Activated gamma-delta T cell (primary cell): ENCODE results near the gene OGDH.
"Not testable (repeated sequence)": the region's sequence is repeated elsewhere in the genome, so short reads cannot be mapped to it uniquely, and the experiment has no call there.

ENCODE experiments used
- DNase-seq: peaks from one replicate; lab custom pipeline; 2025; lab: John Stamatoyannopoulos, UW

The OGDH gene

DNA sequence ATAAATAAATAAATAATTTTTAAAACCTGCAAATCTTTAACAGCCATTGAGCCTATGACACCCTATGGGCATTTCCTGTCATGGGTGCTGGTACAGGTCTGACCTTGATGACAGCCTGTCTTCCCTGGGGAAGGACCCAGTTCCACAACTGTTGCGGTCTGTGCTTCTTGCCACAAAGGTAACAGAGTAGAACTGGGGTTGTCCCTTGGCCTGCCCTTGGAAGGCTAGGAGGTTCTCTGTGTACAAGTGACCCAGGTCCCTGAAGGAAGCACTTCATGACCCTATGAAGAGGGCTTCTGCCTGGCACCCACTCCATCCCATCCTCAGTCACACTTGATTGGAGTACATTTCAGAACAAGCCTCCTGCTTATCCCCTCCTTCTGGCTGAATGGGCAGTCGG lies 66.9 kb downstream of the OGDH start:
- no peak for DNase-seq

GRCh38 chr7:44673771-44674170 lies 67.3 kb downstream of the OGDH start:
- no peak for DNase-seq

- DNase-seq, result no peak
These were observed 68.0 kb downstream of the OGDH start for GRCh38 chr7:44674381-44674780.

DNA sequence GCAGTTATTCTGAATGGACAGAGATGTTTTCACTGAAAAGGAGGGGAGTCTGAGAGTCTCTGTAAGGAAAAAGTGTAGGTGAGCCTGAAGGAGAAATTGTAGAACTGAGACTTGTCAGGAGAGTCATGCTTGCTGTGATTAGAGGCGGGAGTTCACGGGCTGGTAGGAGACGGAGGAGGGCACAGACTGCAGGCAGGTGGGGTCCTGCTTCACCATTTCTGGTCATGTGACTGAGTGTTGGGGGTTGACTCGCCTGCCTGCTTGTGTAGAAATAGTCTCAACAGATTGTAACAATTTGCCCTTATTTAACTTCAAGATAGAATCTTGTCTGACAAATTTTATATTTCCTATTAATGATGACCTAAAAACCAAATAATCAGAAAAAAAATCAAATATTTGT lies 70.3 kb downstream of the OGDH start:
- DNase-seq, result no peak

- no peak for DNase-seq
These were observed 71.7 kb downstream of the OGDH start for GRCh38 chr7:44678101-44678470.

DNA sequence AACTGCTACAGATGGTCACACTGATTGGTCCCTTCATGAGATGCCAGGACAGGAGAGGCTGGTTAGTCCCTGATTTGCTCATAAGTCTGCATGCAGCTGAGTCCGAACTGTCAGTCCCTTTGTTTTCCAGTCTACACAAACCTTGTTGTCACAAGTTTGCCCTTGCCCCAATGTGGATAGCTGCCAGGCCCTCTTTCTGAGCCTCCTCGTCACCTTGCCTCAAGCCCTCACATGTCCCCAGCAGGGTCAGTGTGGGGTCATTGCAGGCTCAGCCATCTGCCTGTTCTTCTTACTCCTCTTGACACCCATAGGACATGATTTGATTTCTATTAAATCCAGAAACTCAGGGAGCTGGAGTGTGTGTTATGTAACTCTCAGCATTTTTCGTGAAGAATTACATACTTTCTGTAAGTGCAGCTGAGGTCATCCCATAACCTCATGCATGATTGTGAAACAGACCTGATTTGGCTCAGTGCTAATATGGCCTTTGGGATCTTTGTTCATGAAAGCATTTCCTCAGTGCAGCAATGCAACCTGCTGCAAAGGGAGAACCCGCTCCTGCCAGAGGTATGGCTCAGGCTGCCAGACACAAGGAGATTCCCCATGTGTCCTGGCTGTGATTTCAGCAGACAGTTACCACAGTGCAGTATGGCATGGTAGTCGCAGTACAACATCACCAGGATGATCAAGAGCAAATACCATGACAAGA lies 72.2 kb downstream of the OGDH start:
- DNase-seq, result no peak

DNA sequence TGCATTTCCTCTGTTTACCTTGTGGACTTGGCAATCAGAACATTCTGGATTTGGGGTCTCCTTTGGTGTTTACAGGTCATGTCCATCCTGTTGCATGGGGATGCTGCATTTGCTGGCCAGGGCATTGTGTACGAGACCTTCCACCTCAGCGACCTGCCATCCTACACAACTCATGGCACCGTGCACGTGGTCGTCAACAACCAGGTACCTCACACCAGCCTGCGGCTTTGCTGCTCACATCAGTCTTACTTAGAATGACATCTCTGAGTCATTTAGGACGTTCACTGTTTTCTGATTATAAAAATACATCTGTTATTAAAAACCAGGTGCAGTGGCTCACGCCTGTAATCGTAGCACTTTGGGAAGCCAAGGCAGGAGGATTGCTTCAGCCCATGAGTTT lies 75.2 kb downstream of the OGDH start:
- DNase-seq, result no peak

DNA sequence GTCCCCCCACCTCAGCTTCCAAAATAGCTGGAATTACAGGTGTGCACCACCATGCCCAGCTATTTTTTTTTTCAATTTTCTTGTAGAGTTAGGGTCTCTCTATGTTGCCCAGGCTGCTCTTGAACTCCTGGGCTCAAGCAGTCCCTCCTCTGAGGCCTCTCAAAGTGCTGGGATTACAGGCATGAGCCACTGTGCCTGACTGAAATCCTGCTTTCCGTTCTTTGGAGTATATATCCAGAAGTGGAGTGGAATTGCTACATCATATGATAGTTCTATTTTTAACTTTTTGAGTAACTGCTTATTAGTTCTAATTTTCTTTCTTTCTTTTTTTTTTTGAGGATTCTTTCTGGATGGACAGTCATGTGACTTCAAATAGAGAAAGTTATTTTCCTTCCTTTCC lies 79.3 kb downstream of the OGDH start:
- DNase-seq, result no peak

DNA sequence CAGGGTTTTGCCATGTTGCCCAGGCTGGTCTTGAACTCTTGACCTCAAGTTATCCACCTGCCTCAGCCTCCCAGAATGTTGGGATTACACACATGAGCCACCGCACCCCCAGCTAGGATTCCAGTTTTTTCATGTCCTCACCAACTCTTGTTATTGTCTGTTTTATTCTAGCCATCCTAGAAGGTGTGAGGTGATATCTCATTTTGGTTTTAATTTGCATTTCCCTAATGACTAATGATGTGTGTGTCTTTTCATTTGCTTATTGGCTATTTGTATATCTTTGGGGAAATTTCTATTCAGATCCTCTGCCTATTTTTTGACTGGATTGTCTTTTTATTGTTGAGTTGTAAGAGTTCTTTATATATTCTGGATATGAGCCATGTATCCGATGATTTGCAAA lies 83.0 kb downstream of the OGDH start:
- no peak for DNase-seq

DNA sequence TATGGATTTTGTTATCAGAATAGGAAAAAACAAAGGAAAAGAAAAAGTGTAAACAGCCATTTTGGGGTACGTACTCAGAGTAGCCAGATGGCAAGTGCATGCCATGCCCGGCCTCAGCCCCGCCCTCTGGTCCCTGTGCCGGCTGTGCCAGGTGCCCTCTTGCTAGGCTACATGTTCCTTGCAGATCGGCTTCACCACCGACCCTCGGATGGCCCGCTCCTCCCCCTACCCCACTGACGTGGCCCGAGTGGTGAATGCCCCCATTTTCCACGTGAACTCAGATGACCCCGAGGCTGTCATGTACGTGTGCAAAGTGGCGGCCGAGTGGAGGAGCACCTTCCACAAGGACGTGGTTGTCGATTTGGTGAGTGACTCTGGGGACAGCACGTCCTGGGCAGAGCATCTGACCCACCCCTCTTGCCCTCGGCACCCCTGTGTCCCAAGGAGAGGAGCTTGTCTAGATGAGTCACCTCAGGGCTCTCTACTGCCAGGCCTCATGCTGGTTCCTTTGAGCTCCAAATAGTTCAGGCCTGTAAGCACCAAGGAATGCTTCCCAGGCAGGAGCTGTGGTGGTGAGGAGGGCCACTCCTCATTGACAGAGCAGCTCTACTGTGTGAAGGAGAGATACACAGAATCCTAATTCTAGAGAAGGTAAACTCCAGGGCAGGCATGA lies 87.3 kb downstream of the OGDH start:
- DNase-seq, result no peak

DNA sequence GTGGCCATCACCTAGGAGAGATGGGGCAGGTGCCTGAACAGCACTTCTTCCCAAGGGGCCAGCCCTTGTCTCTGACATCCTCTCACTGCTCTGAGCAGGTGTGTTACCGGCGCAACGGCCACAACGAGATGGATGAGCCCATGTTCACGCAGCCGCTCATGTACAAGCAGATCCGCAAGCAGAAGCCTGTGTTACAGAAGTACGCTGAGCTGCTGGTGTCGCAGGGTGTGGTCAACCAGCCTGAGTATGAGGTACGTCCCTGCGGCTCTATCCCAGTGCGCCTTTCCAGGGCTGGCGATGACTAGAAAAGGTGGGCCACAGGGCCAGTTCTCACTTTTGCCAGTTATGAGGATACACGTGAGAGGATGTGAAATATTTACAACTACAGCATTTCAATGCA lies 87.9 kb downstream of the OGDH start:
- DNase-seq, result no peak

DNA sequence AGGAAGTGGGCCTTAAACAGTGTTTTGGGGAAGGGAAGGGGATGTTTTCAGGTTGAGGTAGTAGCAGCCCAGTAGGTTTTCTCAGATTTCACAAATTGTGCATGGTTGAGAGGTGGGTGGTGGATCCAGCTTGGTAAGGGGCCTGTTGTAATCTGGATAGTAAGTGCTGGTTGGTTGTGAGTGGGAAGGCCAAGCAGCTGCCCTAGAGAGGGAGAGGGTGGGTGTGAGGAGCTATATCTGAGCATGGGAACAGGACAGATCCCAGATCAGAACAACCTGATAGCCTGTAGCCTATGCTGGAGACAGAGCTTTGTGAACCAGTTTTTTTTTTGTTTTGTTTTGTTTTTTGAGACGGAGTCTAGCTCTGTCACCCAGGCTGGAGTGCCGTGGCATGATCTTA lies 88.3 kb downstream of the OGDH start:
- no peak for DNase-seq

DNA sequence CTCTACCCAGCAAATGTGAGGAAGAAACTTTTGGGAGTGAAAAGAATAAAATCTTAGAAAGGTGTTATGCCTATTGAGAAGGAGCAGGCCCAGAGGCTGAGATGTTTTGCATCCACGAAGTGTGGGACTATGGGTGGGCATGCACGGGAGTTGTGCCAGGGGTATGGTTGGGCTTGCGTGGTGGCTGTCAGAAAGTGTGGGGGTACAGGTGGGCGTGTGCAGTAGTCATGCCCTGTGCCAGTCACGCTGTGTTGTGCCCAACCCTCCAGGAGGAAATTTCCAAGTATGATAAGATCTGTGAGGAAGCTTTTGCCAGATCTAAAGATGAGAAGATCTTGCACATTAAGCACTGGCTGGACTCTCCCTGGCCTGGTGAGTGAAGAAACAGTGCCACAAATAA lies 89.3 kb downstream of the OGDH start:
- no peak for DNase-seq

GRCh38 chr7:44696728-44697127 lies 90.3 kb downstream of the OGDH start:
- DNase-seq, result no peak

DNA sequence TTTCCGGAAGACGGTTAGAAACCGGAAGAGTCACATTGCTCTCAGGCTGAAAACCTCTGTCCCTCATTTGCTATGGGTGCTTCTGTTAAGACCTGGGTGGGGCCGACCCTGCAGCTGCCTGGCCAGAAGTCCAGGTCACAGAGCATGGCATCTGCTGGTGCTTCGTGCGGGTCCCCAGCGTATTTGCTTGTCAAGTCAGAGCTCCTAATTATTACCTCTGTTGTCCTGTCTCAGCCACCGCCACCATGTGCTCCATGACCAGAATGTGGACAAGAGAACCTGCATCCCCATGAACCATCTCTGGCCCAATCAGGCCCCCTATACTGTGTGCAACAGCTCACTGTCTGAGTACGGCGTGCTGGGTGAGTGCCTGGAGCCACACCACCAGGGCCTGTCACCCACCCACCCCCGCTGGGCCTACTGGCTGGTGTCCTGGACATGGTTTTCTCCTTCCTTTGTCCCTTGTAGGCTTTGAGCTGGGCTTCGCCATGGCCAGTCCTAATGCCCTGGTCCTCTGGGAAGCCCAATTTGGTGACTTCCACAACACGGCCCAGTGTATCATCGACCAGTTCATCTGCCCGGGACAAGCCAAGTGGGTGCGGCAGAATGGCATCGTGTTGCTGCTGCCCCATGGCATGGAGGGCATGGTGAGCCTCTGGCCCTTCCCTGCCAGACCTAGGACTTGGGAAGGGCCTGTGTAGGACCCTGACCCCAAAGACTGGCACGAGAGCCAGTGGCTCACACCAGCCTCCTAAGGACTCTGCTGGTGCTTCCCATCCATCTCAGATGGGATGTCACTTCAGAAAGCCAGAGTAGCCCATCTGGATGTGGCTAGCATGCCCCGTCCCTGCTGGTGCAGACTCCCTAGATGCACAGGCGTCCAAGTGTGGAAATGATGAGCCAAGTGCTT lies 91.0 kb downstream of the OGDH start:
- DNase-seq, result no peak

DNA sequence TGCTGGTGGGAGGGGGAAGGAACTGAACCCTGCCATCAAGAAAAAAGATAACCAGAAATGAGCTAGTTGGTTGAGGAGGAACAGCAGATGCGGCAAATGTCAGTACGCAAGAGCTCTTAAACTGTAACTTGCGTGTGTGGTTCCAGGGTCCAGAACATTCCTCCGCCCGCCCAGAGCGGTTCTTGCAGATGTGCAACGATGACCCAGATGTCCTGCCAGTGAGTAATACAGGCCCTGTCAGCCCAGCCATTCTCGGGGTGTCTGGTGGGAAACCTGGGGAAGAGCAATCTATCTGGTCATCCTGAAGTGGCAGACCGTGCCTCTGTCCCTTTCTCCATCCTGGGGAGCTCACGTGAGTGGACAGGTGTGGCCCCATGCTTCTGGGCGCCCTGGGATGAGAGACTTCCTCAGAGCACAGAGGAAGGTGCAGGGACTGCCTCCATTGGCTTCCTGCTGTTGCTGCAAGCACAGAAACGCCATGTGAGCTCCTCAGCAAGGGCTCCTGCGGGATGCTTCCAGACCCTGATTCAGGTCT lies 91.7 kb downstream of the OGDH start:
- no peak for DNase-seq

DNA sequence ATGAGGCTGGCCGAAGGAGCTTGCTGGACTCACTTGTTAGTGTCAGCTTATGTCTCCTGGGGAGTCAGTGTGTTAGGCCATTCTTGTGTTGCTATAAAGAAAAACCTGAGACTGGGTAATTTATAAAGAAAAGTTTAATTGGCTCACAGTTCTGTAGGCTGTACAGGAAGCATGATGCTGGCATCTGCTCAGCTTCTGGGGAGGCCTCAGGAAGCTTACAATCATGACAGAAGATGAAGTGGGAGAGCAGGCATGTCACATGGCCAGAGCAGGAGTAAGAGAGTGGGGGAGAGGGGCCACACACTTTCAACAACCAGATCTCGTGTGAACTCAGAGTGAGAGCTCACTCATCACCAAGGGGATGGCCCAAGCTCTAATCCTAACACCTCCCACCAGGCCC lies 93.2 kb downstream of the OGDH start:
- not testable (repeated sequence) for DNase-seq

DNA sequence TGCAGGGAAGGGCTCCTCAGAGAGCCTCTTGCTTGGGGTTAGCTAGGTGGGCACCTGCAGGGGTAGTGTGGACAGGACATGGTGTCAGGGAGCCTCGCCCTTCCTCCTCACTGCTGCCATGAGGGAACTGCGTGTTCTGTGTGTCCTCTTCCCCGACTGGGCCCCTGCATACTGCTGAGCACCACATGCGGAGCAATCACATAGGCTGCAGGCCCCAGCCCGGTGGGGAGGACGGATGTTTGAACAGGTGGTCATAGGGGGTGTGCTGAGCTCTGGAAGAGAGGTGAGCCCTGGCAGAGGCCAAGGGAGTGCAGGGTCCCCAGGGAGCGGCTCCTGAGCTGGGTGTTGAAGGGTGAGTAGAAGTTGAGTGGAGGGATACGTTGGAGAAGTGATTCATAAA lies 93.9 kb downstream of the OGDH start:
- DNase-seq, result no peak

DNA sequence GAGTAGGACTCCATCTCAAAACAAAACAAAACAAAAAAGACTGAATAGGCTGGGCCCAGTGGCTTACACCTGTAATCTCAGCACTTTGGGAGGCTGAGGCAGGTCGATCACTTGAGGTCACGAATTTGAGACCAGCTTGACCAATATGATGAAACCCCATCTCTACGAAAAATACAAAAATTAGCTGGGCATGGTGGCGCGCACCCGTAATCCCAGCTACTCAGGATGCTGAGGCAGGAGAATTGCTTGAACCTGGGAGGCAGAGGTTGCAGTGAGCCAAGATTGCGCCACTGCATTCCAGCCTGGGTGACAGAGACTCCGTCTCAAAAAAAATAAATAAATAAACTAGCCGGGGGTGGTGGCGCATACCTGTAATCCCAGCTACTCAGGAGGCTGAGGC lies 97.0 kb downstream of the OGDH start:
- not testable (repeated sequence) for DNase-seq

DNA sequence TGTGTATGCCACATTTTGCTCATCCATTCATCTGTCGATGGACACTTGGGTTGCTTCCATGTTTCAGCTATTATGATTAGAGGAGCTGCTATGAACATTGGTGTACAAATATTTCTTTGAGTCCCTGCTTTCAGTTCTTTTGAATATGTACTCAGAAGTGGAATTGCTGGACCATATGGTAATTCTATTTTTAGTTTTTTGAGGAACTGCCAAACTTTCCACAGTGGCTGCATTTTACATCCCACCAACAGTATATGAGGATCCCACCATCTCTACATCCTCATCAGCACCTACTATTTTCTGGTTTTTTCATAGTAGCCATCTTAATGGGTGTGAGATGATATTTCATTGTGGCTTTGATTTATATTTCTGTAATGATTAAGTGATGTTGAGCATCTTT lies 97.5 kb downstream of the OGDH start:
- DNase-seq, result no peak

- no peak for DNase-seq
These were observed 99.0 kb downstream of the OGDH start for GRCh38 chr7:44705434-44705833.

- no peak for DNase-seq
These were observed 100.5 kb downstream of the OGDH start for GRCh38 chr7:44706788-44707557.
